ENCODE data around the gene NFATC1.

The NFATC1 gene

DNA sequence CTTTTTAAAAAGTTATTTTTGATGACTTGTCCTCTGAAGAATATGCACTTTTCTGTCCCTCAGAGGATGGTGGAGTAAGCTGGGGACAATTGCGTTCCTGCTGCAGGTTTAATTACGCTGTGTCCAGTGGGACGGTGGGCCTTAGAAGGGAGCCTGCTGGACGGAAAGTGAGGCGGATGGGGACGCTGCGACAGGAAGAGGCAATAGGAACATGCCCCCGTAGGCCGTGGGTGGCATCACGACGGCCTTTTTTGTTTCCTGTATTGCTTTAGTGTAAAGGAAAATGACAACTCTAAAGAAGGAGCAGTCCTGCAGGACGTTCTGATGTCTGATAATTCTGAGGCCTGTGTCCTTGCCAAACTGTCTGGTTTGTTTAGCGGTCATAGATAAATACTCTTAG is 121.6 kb downstream of the NFATC1 start:
- H3K4me3 ChIP-seq (ENCODE audit: low read length): no peak overlapping the region
- H3K9ac ChIP-seq (ENCODE audit: low read length): no peak overlapping the region
- no peaks in the 10 kb centered on the region for H3K27me3 ChIP-seq (ENCODE audit: control insufficient read depth, insufficient read depth, low read length)
- no peak overlapping the region for H3K27ac ChIP-seq (ENCODE audit: low read depth, low read length)
- H3K36me3 ChIP-seq (ENCODE audit: control insufficient read depth, insufficient read depth, low read length): peaks cover 2% of the 10 kb centered on the region
- no peaks in the 10 kb centered on the region for H3K4me1 ChIP-seq (ENCODE audit: control insufficient read depth, insufficient read depth, low read length)

DNA sequence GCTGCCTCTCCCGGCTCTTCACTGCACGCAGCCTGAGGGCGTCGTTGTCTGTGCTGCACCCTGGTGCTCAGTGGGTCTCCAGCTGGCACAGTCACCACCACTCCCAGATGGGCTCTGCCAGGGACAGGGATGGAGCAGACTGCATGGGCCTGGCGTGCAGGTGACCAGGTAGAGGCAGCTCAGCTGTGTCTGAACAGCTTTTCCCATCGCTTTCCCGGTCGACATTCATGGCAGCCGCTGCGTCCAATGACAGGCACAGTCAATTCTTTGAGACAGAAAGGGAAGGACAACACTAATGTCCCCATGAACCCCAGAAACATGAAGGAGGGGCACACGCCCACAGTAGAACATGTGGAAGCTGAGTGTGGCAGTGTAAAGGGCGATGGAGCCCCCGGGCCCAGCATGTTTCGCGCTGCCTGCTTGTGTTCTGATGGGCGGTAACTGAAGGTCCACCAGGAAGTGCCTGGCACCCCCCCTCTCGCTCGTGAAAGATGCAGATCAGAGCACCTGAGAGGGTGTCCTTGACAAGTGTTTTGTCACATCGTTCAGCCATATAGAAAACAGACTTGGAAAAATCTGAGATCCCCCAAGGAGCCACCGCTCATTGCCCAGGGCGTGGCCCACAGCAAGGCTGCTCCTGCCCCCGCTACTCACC is 122.4 kb downstream of the NFATC1 start:
- Histone ChIP-seq H3K27ac (ENCODE audit: low read depth, low read length) (no peak overlapping the region), H3K36me3 (ENCODE audit: control insufficient read depth, insufficient read depth, low read length) (no peaks in the 10 kb centered on the region), H3K4me3 (ENCODE audit: low read length) (no peak overlapping the region)

DNA sequence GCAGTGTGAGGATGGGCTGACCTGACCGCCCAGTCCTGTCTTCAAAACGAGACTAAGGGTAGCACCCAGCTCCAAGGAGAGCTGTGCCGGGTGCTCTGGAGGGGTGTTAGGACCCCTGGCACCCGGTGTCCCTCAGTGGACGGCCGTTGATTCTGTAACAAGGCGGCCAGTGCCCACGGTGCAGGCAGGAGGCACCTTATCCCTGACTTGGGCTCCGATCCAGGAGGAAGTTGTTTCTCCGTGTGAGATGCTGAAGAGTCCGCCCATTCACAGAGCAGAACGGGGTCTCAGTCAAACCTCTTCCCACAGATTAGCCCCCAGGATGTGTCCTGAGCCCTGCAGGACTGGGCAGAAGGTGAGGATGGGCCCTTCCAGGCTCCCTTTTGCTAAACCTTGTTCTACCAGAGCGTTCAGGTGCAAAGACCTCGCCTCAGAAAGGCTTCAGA is 123.0 kb downstream of the NFATC1 start:
- Histone ChIP-seq H3K4me1 (ENCODE audit: control insufficient read depth, insufficient read depth, low read length) (no peaks in the 10 kb centered on the region), H3K27ac (ENCODE audit: low read depth, low read length) (no peak overlapping the region), H3K27me3 (ENCODE audit: control insufficient read depth, insufficient read depth, low read length) (no peaks in the 10 kb centered on the region), H3K36me3 (ENCODE audit: control insufficient read depth, insufficient read depth, low read length) (no peaks in the 10 kb centered on the region), H3K4me3 (ENCODE audit: low read length) (no peak overlapping the region), H3K9ac (ENCODE audit: low read length) (no peak overlapping the region)

More for the DNA sequence above, 122.4 kb downstream of the NFATC1 start:
- no peaks in the 10 kb centered on the region for H3K4me1 ChIP-seq (ENCODE audit: control insufficient read depth, insufficient read depth, low read length)
- H3K9ac ChIP-seq (ENCODE audit: low read length): no peak overlapping the region
- no peaks in the 10 kb centered on the region for H3K27me3 ChIP-seq (ENCODE audit: control insufficient read depth, insufficient read depth, low read length)

DNA sequence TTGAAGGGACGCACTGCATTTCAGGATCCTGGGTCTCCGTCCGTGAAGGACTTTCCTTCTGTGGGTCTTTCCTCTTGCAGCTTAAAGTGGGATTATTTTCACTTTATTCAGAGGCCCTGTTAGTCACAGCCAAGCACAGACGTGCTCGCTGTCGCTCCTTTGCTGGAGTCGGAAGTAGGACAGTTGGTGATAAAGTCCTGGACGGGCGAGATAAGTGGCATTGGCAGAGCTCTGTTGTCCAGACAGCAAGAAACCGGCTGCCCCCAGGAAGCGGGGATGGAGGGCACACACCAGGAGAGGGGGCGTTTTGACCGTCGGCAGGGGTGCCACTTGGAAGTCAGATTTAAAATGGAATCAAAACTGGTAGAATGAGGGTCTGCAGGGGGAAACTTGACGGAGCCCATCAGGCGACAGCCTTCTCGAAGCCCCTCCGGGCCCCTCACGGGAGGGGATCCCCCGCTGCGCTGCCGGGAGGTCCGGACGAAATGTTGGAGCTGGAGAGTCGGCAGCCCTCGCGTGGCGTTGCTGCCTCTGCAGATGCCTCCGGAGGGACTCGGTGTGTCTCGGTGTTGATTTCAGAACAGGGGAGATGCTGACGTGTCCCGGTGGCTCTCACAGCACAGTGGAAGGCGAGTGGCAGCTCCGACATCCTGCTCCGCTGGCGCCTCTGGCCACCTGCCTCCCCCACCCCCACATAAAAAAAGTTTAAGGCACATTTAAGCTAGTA is 124.2 kb downstream of the NFATC1 start:
- no peaks in the 10 kb centered on the region for H3K27me3 ChIP-seq (ENCODE audit: control insufficient read depth, insufficient read depth, low read length)
- no peaks in the 10 kb centered on the region for H3K36me3 ChIP-seq (ENCODE audit: control insufficient read depth, insufficient read depth, low read length)
- H3K9ac ChIP-seq (ENCODE audit: low read length): no peak overlapping the region
- H3K27ac ChIP-seq (ENCODE audit: low read depth, low read length): no peak overlapping the region
- no peak overlapping the region for H3K4me3 ChIP-seq (ENCODE audit: low read length)
- no peaks in the 10 kb centered on the region for H3K4me1 ChIP-seq (ENCODE audit: control insufficient read depth, insufficient read depth, low read length)

DNA sequence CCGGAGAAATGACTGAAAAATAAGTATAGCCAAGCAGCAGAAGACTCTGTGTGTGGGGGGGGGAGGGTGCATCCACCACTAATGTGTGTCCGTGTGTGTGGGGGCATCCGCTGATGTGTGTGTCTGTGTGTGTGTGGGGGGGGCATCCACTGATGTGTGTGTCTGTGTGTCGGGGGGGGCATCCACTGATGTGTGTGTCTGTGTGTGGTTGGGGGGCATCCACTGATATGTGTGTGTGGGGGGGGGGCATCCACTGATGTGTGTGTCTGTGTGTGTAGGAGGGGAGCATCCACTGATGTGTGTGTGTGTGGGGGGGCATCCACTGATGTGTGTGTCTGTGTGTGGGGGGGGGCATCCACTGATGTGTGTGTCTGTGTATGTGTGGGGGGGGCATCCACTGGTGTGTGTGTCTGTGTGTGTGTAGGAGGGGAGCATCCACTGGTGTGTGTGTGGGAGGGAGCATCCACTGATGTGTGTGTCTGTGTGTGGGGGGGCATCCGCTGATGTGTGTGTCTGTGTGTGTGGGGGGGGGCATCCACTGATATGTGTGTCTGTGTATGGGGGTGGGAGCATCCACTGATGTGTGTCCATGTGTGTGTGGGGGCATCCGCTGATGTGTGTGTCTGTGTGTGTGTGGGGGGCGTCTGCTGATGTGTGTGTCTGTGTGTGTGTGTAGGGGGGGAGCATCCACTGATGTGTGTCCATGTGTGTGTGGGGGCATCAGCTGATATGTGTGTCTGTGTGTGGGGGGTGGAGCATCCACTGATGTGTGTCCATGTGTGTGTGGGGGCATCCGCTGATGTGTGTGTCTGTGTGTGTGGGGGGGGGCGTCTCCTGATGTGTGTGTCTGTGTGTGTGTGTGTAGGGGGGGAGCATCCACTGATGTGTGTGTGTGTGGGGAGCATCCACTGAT is 125.0 kb downstream of the NFATC1 start:
- no peak overlapping the region for H3K9ac ChIP-seq (ENCODE audit: low read length)
- H3K4me3 ChIP-seq (ENCODE audit: low read length): no peak overlapping the region
- no peaks in the 10 kb centered on the region for H3K27me3 ChIP-seq (ENCODE audit: control insufficient read depth, insufficient read depth, low read length)
- H3K4me1 ChIP-seq (ENCODE audit: control insufficient read depth, insufficient read depth, low read length): peaks cover 2% of the 10 kb centered on the region
- H3K27ac ChIP-seq (ENCODE audit: low read depth, low read length): no peak overlapping the region
- H3K36me3 ChIP-seq (ENCODE audit: control insufficient read depth, insufficient read depth, low read length): no peaks in the 10 kb centered on the region

DNA sequence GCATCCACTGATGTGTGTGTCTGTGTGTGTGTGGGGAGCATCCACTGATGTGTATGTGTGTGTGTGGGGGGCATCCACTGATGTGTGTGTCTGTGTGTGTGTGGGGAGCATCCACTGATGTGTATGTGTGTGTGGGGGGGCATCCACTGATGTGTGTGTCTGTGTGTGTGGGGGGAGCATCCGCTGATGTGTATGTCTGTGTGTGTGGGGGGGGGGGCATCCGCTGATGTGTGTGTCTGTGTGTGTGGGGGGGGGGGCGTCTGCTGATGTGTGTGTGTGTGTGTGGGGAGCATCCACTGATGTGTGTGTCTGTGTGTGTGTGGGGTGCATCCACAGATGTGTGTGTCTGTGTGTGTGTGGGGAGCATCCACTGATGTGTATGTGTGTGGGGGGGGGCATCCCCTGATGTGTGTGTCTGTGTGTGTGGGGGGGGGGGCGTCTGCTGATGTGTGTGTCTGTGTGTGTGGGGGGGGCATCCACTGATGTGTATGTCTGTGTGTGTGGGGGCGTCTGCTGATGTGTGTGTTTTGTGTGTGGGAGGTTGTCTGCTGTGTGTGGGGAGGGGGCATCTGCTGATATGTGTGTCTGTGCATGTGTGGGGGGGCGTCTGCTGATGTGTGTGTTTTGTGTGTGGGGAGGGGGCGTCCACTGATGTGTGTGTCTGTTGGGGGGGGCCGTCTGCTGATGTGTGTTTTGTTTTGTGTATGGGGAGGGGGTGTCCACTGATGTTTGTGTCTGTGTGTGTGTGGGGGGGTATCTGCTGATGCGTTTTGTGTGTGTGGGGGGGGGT is 125.9 kb downstream of the NFATC1 start:
- no peaks in the 10 kb centered on the region for H3K36me3 ChIP-seq (ENCODE audit: control insufficient read depth, insufficient read depth, low read length)
- no peak overlapping the region for H3K4me3 ChIP-seq (ENCODE audit: low read length)
- H3K27me3 ChIP-seq (ENCODE audit: control insufficient read depth, insufficient read depth, low read length): no peaks in the 10 kb centered on the region
- no peak overlapping the region for H3K27ac ChIP-seq (ENCODE audit: low read depth, low read length)
- H3K4me1 ChIP-seq (ENCODE audit: control insufficient read depth, insufficient read depth, low read length): peaks cover 8% of the 10 kb centered on the region
- no peak overlapping the region for H3K9ac ChIP-seq (ENCODE audit: low read length)

DNA sequence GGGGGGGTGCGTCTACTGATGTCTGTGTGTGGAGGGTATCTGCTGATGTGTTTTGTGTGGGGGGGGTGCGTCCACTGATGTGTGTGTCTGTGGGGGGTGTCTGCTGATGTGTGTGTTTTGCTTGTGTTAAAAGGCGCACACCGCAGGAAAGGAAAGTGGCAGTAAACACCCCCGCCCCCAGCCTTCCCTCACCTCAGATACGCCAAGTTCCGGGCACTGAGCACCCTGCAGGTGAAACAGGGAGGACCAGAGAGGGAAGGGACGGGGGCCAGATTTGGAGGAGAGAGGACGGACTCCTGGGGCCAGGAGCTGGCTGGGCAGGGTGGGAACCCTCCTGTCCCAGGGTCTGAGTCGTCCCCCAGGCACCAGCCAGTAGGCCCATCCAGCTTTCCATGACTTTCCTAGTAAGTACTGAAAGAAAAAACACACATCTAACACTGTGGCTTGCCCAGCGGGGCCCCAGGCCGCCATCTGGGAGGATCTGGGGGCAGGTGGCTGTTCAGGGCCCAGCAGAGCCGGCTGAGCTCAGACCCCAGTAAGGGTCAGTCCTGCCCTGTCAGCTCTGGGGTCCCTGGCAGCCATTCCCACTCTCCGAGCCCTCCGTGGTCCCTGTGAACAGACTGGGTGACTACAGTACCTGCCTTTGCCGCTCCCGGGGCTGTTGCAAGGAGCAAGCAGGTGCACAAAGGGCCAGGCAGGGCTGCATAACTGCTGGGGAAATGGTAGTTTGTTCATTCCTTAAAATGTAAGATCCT is 126.9 kb downstream of the NFATC1 start:
- peaks cover 8% of the 10 kb centered on the region for H3K4me1 ChIP-seq (ENCODE audit: control insufficient read depth, insufficient read depth, low read length)
- H3K4me3 ChIP-seq (ENCODE audit: low read length): peak overlapping the region; percentile 21
- no peak overlapping the region for H3K9ac ChIP-seq (ENCODE audit: low read length)
- no peaks in the 10 kb centered on the region for H3K36me3 ChIP-seq (ENCODE audit: control insufficient read depth, insufficient read depth, low read length)
- H3K27ac ChIP-seq (ENCODE audit: low read depth, low read length): no peak overlapping the region
- no peaks in the 10 kb centered on the region for H3K27me3 ChIP-seq (ENCODE audit: control insufficient read depth, insufficient read depth, low read length)

DNA sequence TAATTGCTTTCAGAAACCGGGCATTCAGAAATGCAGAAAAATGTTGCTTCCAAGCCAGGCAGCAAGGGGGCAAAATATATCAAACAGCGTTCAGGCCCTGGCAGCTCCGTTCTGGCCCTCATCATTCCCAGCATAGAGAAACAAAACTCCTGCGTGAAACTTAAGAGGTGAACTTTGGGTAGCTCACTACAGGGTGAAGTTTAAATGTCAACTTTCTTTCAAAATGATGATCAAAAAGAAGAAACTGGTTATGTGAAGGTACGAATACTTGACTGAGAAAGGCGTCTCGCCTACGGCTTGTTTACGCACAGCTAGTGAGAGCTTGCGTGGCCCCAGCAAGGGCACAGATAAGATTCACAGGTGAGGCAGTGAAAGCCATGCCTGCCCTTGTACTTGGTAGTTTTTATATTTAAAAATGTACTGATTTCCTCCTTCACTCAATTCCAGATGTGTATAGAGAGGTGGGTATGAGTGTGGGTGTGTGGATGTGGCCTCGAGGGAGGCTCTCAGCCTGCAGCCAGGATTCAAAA is 127.5 kb downstream of the NFATC1 start:
- Histone ChIP-seq H3K9ac (ENCODE audit: low read length) (no peak overlapping the region), H3K27me3 (ENCODE audit: control insufficient read depth, insufficient read depth, low read length) (no peaks in the 10 kb centered on the region), H3K36me3 (ENCODE audit: control insufficient read depth, insufficient read depth, low read length) (no peaks in the 10 kb centered on the region), H3K27ac (ENCODE audit: low read depth, low read length) (no peak overlapping the region), H3K4me1 (ENCODE audit: control insufficient read depth, insufficient read depth, low read length) (peaks cover 8% of the 10 kb centered on the region), H3K4me3 (ENCODE audit: low read length) (peak overlapping the region; percentile 21)

DNA sequence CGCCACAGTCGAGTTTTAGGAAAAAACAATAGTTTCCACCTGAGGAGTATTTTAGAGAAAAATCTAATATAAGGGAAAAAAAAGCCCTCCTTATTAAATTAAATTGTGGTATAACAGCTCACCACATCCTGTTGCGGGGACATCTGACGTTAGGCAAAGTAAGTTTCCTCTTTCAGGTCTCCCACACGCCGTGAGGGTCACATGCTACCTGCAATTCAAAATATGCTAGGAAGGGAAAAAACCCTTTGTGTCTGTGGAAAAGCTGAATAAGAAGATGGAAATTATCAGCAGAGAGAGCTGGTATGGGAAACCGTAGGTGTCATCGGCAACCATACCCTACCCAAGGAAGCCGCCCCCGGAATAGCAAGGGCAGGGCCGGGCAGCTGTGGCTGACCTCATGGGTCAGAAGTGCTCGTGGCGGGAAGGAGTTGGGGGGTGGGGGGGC is 128.0 kb downstream of the NFATC1 start:
- peaks cover 8% of the 10 kb centered on the region for H3K4me1 ChIP-seq (ENCODE audit: control insufficient read depth, insufficient read depth, low read length)
- H3K27me3 ChIP-seq (ENCODE audit: control insufficient read depth, insufficient read depth, low read length): no peaks in the 10 kb centered on the region
- H3K4me3 ChIP-seq (ENCODE audit: low read length): no peak overlapping the region
- H3K36me3 ChIP-seq (ENCODE audit: control insufficient read depth, insufficient read depth, low read length): no peaks in the 10 kb centered on the region
- no peak overlapping the region for H3K9ac ChIP-seq (ENCODE audit: low read length)
- H3K27ac ChIP-seq (ENCODE audit: low read depth, low read length): no peak overlapping the region

DNA sequence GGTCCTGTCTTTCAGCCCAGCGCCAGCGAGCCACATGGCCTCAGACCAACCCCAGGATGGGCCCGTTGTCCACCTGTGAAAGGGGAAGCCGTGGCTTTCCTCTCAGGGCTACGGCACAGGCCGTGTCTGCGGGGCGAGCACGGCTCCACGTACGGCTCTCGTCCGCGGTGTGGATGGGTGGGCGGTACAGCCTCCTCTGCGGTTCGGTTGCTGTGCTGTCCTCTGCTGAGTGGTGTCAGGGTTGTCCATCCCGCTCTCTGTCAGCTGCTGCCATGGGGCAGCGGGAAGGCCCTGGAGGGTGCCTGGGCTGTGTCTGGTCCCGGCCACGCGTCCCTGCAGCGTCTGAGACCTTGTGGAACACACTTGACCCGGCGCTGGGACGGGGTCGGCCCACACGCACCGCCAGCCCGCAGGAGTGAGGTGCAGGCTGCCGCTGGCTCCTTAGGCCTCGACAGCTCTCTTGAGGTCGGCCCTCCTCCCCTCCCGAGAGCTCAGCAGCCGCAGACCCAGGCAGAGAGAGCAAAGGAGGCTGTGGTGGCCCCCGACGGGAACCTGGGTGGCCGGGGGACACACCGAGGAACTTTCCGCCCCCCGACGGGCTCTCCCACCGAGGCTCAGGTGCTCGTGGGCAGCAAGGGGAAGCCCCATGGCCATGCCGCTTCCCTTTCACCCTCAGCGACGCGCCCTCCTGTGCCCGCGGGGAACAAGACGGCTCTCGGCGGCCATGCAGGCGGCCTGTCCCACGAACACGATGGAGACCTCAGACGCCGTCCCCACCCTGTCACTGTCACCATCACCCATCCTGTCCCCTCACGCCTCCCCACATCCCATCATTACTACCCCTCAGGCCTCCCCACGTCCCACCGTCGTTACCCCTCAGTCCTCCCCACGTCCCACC is 128.7 kb downstream of the NFATC1 start:
- Histone ChIP-seq H3K4me3 (ENCODE audit: low read length) (peak overlapping the region; percentile 32), H3K9ac (ENCODE audit: low read length) (no peak overlapping the region), H3K36me3 (ENCODE audit: control insufficient read depth, insufficient read depth, low read length) (no peaks in the 10 kb centered on the region), H3K27ac (ENCODE audit: low read depth, low read length) (no peak overlapping the region), H3K27me3 (ENCODE audit: control insufficient read depth, insufficient read depth, low read length) (no peaks in the 10 kb centered on the region), H3K4me1 (ENCODE audit: control insufficient read depth, insufficient read depth, low read length) (peaks cover 11% of the 10 kb centered on the region)

All from rectal smooth muscle tissue (tissue), 1 donor.